AG09309 (cell line): ENCODE results near the gene PRKCA.

Experiments
- DNase-seq: peaks from one replicate; pipeline ENCODE4 v3.0.0-alpha.2; 2010; ENCODE audit warnings: low read depth
- H3K4me3 ChIP-seq: 2 replicates; pipeline ENCODE4 v1.5.1; 2011; ENCODE audit warnings: mild to moderate bottlenecking, low read depth, low read length, moderate library complexity; ENCODE audit not compliant: control insufficient read depth
- TF ChIP-seq, protein P1 (sequence below): IDR thresholded peaks from 2 replicates; pipeline ENCODE4 v1.5.1; 2011; ENCODE audit warnings: mild to moderate bottlenecking, low read depth, low read length, inconsistent platforms; ENCODE audit not compliant: insufficient read depth, control insufficient read depth; ENCODE audit errors: missing control alignments

Gene PRKCA

DNA sequence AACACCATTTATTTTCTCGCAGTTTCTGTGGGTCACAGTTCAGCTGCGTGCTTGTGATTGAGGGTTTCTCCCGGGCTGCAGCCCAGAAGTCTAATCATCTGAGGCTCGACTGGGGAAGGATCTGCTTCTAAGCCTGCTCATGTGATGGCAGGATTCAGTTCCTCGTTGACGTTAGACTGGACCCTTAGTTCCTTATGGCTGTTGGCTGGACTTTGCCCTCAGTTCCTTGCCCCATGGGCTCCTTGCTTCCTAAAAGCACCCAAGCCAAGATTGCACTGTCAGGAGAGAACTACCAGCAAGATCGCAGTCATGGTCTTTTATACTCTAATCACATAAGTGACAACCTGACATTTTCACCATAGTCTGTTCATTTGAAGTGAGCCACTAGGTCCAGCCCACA is 250.0 kb downstream of the PRKCA start:
- H3K4me3 ChIP-seq = no peak overlapping the region
- TF ChIP-seq, protein P1, sequence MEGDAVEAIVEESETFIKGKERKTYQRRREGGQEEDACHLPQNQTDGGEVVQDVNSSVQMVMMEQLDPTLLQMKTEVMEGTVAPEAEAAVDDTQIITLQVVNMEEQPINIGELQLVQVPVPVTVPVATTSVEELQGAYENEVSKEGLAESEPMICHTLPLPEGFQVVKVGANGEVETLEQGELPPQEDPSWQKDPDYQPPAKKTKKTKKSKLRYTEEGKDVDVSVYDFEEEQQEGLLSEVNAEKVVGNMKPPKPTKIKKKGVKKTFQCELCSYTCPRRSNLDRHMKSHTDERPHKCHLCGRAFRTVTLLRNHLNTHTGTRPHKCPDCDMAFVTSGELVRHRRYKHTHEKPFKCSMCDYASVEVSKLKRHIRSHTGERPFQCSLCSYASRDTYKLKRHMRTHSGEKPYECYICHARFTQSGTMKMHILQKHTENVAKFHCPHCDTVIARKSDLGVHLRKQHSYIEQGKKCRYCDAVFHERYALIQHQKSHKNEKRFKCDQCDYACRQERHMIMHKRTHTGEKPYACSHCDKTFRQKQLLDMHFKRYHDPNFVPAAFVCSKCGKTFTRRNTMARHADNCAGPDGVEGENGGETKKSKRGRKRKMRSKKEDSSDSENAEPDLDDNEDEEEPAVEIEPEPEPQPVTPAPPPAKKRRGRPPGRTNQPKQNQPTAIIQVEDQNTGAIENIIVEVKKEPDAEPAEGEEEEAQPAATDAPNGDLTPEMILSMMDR = no peak
- DNase-seq = no peak

DNA sequence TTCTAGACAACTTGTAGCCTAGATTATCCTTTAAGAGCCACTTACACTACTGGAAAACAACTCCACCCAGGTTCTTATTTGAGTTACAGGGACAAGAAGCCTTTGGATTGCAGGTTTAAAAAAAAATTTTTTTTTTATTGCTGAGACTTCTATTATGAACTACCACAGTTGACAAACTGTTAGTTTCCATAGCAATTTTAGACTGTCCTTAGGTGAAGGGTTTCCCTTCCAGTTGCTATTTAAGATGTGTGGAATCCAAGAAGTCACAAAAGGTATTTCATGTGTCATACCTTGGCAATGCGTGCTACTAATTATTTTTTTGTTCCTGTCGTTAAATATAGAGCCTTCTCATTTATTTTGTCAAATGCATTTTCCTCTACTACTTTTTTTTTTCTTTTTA is 253.2 kb downstream of the PRKCA start:
- no peak for DNase-seq
- no peak overlapping the region for H3K4me3 ChIP-seq
- TF ChIP-seq, protein P1 = no peak

DNA sequence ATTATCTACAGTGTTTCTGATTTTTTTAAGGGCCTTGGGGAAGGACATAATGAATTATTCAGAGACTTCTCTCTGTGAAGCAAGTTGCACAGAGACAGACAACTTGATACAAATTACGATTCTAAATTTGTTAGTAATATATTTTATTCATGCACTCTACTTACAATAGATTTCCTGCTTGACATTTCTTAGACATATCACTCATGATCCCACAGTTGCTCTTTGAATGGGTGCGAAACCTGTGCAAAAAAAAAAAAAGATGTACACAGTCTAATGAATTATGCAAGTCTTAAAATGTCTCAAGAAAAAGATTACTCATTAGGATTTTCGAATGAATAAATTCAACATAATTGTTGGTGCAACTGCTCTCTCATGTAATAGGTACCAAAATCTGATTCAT is 254.8 kb downstream of the PRKCA start:
- no peak for DNase-seq
- H3K4me3 ChIP-seq = no peak overlapping the region
- TF ChIP-seq, protein P1 = no peak

DNA sequence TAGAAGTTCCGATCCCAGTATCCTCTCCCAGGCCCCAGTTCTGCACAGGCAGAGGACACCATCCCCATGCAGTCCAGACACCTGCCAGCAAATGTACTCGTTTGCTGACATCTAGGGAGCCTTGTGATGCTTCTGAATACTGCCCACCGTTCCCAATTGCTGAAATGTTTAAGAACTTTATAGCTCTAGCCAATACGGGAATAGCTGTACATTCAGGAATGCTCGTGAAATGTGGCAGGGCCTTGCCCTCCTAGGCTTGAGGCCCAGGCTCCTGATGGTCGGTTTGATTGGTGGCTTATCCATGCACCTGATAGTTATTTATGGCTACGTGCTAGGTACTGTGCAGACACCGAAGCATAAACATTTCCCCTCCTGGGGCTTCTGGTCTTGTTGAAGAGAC is 255.5 kb downstream of the PRKCA start:
- DNase-seq = no peak
- TF ChIP-seq, protein P1 = no peak

DNA sequence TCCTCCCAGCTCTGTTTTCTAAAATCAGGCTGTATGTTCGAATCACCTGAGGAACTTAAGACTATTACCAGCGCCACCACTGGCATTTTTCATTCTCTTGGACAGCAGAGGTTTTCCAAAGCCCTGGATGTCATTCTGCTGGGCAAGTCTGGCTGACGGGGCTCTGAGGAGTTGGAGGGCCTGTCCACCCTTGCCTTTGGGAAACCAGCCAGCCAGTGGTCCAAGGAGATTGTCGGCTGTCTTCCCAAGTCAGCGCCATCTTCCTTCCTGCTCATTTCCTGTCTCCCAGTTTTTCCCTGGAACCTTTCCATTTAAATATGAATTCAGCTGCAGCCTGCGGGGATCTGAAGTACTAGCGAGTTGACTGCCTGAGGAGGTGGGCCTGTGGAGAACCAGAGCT is 258.3 kb downstream of the PRKCA start:
- TF ChIP-seq, protein P1 = no peak
- no peak overlapping the region for H3K4me3 ChIP-seq
- DNase-seq = no peak

More for the DNA sequence above, 255.5 kb downstream of the PRKCA start:
- H3K4me3 ChIP-seq = no peak overlapping the region

DNA sequence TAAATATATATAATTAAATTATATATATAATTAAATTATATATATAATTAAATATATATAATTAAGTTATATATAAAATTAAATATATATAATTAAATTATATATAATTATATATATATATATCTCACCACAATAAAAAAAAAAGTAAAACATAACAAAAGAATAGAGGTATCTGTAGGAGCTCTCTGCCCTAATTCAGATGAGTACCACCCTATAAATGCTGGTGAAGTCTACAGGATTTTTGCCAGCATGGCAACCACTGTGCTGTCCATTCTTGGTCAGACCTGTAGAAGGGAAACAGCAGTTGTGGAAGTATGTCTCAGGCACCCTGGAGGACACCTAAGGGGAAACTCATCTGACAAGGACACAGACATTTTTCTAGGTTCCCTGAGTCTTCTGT is 259.7 kb downstream of the PRKCA start:
- TF ChIP-seq, protein P1 = no peak
- DNase-seq = no peak
- H3K4me3 ChIP-seq = no peak overlapping the region

DNA sequence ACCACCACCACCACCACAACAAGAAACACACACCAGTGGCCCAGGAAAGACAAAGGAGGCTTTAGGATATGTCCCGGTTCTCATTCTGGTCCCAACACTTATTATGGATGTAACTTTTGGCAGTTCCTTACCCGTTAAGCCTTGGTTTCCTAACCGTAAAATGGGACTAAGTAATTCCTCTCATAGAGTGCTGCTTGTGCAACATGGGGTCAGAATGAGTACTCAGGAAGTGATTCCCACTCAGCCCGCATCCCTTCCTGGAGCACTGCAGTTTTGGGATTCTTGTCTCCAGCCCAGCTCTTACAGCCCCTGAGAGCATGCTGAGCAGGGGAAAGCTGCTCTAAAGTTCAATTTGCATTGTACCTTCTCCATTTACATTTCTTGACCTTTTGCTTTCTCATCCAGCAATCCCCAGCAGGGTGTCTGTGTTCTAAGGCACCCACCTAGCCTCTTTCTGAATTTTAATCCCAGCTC is 262.6 kb downstream of the PRKCA start:
- TF ChIP-seq, protein P1 = no peak
- H3K4me3 ChIP-seq = no peak overlapping the region
- no peak for DNase-seq
